ENCODE measurements around the gene OTOG. TPM values are rescaled to one million over a fixed set of nuclear protein-coding genes. Genes with fewer than 3 reads are reported as not detected.

OTOG gene
- total and polyA plus RNA-seq, 2 of the 8 experiments (the other 6 are each of a cell fraction or from before 2014, with no cell fraction given) = 0.41 to 1.5 TPM

- TF ChIP-seq CHD7 (IDR thresholded peaks at IDR 0.05; ENCODE audit: insufficient replicate concordance, low read length) = no peak
- TF ChIP-seq PHF8 (conservative IDR thresholded peaks at IDR 0.05; ENCODE audit: low read depth, low read length) = no peak
- TF ChIP-seq POLR2A (IDR thresholded peaks at IDR 0.05; ENCODE audit: control extremely low read depth in 1 of 2, low read depth in 2 of 2, low read length in 2 of 2) = no peak
- TF ChIP-seq GTF2F1 (IDR thresholded peaks at IDR 0.05; ENCODE audit: borderline replicate concordance, low read depth, low read length) = no peak
- TF ChIP-seq CEBPB (IDR thresholded peaks at IDR 0.05; ENCODE audit: low read depth, low read length) = no peak
- no peak for TF ChIP-seq ATF3 (IDR thresholded peaks at IDR 0.05; ENCODE audit: insufficient read depth, low read depth, low read length)
- TF ChIP-seq TEAD4 (IDR thresholded peaks at IDR 0.05; ENCODE audit: low read depth, low read length) = no peak
Measured at GRCh38 chr11:17672469-17672868, 125.4 kb downstream of the OTOG start (continued).
